Frontal cortex (tissue), 4 donors: Measurements from ENCODE around the gene FOCAD. TPM values are rescaled to one million over a fixed set of nuclear protein-coding genes. Genes with fewer than 3 reads are reported as not detected.
"Not testable (repeated sequence)": the region's sequence is repeated elsewhere in the genome, so short reads cannot be mapped to it uniquely, and the experiment has no call there.

Source experiments
- DNase-seq, 2 donors: peaks; one replicate each; pipeline ENCODE4 v3.0.0; 2012; ENCODE audit warnings: low spot score in 2 of 2
- FAIRE-seq: peaks from 2 replicates; lab custom pipeline; 2012; peaks lifted over from hg19 to GRCh38; lab: Jason Lieb, UNC
- total RNA-seq: library from RNA; depleted of rRNA; stranded (reverse); fragments of >200 nt; gene quantifications from one replicate; pipeline ENCODE4 v1.2.3, GENCODE V29; 2014
- donor health status: control.
- donor health status: control.
- donor health status: control.

FOCAD gene
- total RNA-seq, 1 donor from 2014 or later, result 237 TPM

DNA sequence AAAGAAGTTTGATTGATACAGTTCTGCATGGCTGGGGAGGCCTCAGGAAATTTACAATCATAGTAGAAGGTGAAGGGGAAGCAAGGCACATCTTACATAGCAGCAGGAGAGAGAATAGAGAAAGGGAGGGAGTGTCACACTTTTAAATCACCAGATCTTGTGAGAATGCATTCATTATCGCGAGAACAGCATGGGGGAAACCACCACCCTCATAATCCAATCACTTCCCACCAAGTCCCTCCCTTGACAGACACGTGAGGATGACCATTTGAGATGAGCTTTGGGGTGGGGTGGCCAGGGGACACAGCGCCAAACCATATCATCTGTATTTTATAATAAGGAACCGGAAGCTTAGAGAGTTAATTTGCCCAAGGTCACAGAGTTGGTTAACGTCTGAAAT is 13.7 kb upstream of the FOCAD start:
- FAIRE-seq (no peak), DNase-seq (no peak)

GRCh38 chr9:20671635-20672034 is 12.4 kb upstream of the FOCAD start:
- FAIRE-seq, result no peak

DNA sequence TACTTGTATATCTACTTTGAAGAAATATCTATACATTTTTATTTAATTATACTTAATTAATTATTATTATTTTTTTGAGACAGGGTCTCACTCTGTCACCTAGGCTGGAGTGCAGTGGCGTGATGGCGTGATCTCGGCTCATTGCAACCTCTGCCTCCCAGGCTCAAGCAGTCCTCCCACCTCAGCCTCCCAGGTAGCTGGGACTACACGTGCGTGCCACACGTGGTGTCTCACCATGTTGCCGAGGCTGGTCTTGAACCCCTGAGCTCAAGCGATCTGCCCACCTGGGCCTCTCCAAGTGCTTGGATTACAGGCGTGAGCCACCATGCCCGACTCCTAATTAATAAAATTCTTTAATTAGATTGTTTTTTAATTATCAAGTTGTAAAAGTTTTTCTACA is 10.5 kb upstream of the FOCAD start:
- DNase-seq, FAIRE-seq: not testable (repeated sequence)

More at GRCh38 chr9:20671635-20672034, 12.4 kb upstream of the FOCAD start:
- no peak for DNase-seq

- no peak for FAIRE-seq
- no peak for DNase-seq
Measured at GRCh38 chr9:20681467-20681866, 2.6 kb upstream of the FOCAD start.

DNA sequence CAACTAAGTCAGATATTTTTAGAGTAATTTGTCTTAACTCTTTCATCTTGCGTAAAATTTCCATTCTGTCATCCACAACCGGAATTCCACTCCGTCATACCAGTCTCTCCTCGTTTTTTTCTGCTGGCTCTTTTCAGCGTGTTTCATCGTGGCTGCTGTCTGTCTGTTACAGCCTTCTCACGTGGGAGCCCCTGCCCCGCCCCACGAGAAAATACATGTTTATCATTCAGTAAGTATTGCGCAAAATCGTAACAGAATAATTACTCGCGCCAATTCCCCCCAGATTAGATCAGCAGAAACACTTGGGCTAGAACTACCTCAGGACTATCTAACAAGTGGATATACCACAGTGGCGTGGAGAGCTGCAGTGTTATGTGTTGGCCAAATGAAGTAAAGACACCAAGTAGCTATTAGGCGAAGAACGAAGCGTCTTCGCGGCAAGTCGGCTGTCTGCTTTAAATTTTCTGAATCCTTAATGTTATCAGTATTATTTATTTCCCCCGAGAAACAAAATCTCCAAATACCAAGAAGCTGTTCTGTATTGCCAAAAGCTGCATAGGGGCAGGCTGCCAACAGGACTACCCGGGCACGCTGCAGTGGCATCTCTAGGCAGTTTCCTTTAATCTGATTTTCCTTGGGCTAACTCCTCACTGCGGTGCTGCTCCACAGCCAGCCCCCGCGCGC is 566 bp upstream of the FOCAD start:
- no peak for FAIRE-seq

DNA sequence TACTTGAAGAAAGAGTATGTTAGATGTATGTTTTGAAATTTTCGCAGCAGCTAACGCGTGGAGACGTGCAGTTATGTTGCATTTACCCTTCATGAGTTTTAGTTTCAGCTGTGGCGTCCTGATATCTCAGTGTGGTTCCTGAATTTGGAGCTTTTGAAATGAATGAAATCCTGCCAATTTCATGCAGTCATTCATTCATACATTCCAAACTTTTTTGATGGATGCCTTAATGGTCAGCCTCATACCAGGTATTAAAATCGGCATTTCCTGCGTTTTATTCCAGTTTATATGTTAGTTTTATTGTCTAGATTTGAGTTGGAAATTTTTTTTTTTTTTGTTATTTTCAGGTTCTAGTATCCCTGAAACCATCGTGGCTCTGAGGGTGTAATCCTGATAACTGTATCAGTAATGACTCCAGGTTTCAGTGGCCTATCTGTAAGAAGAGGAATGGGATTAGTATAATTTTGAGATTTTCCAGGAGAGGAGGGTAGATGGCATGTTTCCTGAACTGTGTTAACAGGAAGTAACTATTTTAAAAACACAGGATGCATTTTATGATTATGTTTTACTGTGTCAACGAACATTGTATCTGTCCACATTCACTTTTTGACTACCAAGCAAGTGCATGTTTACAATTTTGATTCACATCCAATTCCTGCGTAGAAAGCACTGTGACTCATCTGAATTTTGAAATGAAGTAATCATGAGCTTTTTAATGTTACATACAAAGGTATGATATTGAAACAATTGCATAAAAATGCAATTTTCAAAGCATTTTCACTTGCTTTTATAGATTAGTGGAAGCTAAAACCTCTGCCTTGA is 1.0 kb downstream of the FOCAD start:
- no peak for FAIRE-seq
- peak in 1 of 2 donors; percentile 25 for DNase-seq

More for the DNA sequence above, 566 bp upstream of the FOCAD start:
- DNase-seq, result peak; percentile 22 to 37

GRCh38 chr9:20685769-20686168 is 1.7 kb downstream of the FOCAD start:
- FAIRE-seq (no peak), DNase-seq (no peak)

- no peak for FAIRE-seq
Measured at GRCh38 chr9:20689833-20690232, 5.8 kb downstream of the FOCAD start.

GRCh38 chr9:20692554-20692953 is 8.5 kb downstream of the FOCAD start:
- FAIRE-seq, result no peak
- DNase-seq, result no peak

More at GRCh38 chr9:20689833-20690232, 5.8 kb downstream of the FOCAD start:
- DNase-seq, result no peak

- FAIRE-seq (no peak), DNase-seq (no peak)
Measured at GRCh38 chr9:20693068-20693467, 9.0 kb downstream of the FOCAD start.

GRCh38 chr9:20694248-20694647 is 10.2 kb downstream of the FOCAD start:
- FAIRE-seq (no peak), DNase-seq (no peak)

DNA sequence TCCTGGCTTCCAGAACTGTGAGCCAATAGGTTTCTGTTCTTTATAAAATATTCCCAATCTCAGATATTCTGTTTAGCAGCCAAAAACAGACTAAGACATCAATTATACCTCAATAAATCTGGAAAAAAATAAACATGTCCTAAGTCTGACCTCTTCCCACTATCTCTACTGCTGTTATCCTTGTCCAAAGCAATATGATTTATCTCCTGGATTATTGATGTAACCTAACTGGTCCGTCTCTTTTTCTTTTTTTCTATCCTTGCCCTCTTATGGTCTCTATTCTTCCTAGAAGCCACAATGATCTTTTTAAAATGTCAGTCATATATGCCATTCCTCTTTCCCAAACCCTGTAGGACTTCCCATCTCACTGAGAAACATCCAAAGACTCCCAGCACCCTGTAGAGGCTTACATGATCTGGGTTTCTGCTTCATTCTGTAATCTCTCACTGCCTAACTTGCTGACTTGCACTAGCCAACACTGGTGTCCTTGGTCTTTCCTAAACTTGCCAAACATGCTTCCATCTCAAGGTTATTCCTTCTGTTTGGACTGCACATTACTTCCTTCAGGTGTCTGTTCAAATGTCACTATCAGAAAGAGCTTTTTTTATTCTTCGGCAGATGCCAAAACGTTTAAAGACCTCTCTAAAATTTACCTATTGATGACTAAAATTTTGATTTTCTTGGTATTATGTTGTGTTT is 13.1 kb downstream of the FOCAD start:
- DNase-seq (no peak), FAIRE-seq (no peak)

DNA sequence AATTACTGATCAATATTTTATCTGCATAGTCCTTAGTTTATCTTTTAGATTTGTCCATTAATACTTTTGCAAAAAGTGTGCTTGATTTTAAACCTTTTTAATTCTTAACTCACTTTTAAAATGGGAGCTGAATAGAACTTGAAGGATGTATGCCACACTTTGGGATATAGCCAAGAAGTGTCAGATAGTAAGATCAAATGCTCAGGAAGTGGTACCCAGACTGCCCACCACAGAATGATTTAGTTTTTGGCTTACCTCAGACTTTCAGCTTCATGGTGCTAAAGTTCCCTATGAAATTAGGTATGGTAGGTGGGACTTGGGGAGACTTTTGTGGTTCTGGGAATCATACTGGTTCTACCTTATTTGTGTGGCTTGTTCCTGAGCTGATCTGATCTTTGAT is 14.7 kb downstream of the FOCAD start:
- FAIRE-seq, result no peak
- no peak for DNase-seq

DNA sequence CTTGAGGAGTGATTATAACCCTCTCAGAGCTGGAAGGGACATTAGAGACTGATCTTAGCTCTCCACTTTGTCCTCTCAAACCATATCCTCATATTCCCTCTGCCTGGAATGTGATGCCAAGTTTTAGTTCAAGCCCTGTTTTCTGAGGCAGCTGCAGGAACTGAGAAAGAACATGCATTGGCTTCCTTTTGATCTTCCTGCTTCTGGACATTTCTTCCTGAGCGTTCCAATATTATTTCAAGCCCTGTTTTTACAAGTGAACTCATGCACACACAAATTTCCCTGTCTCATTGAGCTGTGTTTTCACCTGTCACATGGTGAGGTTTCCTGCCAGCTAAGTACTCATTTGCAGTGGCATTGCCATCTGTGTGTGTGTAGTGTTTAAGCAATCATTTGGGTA is 17.0 kb downstream of the FOCAD start:
- no peak for FAIRE-seq
- DNase-seq, result no peak

- no peak for FAIRE-seq
- no peak for DNase-seq
Measured at GRCh38 chr9:20702570-20702969, 18.5 kb downstream of the FOCAD start.

DNA sequence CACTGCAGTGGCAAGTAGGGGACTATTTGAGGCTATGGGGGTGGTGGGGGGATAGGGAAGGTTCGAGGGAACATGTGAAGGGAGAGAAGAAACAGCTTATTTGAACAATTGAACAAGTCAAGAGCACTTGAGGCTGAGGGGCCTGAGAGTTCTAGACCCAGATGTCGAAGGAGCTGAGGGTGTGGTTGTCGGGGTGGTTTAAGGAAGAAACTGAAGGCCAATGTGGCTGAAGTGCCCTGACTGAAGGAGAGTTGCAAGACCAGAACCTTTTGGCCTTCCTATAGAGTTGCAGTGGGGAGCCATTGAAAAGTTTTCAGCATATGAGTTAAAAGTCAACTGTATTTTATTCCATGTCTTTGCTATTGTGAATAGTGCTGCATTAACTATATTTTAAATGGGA is 19.1 kb downstream of the FOCAD start:
- no peak for FAIRE-seq
- no peak for DNase-seq

GRCh38 chr9:20707708-20708107 is 23.6 kb downstream of the FOCAD start:
- FAIRE-seq (no peak), DNase-seq (no peak)

- no peak for FAIRE-seq
- no peak for DNase-seq
Measured at GRCh38 chr9:20713172-20713571, 29.1 kb downstream of the FOCAD start.

DNA sequence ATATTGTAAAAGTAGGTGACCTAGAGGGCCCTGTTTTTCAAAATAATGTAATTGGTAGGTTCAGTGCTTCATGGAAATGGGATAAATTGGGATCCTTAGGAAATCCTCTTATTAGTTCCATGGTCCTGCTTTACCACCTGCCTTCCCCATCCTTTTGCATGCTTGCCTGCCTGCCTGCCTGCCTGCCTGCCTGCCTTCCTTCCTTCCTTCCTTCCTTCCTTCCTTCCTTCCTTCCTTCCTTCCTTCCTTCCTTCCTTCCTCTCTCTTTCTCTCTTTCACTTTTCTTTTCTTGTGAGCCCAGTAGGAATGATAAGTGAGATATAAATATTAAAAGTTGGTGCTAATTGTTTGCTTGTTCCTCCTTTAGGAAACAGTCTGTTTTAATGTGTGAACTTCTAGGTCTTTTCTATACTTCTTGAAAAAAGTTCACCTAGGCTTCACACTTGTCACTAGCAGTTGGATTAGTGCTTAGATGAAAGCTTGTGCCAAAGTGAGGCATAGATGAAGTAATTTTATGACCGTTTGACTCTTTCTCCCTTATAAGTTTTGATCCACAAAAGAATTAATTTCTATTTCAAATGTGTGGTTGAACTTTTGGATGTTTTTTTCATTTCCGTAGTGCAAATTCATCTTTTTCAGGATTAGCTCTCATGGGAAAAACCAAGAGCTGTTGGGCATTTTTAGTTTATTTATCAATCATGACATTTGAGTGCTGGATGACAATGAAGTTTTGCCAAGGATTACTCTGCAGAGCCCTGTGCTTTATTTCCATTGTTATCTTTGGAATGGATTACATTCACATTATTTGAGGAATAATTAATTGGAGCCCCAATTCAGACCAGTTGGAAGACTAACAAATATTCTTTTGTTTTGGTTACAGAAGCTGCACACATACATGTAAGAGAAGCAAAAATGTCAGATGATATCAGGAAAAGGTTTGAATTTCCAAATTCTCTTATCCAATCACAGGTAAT is 30.7 kb downstream of the FOCAD start:
- FAIRE-seq (no peak), DNase-seq (no peak)

DNA sequence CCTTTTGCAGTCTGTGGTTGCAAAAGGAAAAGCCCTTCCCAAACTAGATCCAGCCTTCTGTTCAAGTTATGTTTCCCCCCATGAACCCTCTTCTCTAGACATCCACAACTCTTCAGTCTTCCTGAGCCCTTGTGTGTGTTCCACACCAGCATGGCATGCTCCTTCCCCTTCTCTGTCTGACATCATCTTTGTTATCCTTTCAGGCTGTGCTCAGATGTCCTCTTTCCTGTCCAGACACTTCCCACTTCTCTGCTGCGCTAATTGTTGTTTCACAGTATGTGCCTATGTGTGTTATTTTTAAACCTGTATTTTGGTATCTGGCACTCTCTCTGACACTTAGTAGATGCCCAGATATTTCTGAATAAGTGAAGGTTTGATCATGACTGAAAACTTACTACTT is 38.2 kb downstream of the FOCAD start:
- DNase-seq (no peak), FAIRE-seq (no peak)
